ENCODE measurements around the gene OLIG1. TPM values are rescaled to one million over a fixed set of nuclear protein-coding genes. Genes with fewer than 3 reads are reported as not detected.

The OLIG1 gene
- total RNA-seq, 1 donor from 2014 or later, result not detected

DNA sequence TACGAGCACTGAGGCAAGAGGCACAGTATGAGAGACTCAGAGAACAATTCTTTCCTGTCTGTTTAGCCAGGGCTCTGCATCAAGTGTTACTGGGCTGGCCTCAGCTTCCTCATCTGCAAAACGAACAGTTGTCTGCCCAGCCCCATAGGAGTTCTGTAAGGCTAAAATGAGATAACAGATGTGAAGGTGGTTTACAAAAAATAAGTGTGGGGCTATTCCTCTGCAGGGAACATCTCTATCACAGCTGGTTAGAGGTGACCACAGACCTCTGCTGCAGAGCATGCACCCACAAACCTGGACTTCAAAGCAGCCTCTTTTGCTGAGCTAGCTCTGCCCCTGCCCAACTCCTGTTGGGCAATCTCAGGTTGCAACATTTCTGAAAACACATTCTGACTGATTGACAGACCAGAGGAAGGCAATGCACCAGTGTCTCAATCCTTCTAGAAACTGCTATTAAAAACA is 10.5 kb upstream of the OLIG1 start:
- Mint-ChIP-seq H3K27ac (no peak overlapping the region), H3K36me3 (no peaks in the 10 kb centered on the region), H3K4me3 (no peak overlapping the region), H3K4me1 (peaks cover 5% of the 10 kb centered on the region), H3K9me3 (no peaks in the 10 kb centered on the region), H3K27me3 (ENCODE audit: low read depth) (peaks cover 82% of the 10 kb centered on the region)
- TF ChIP-seq, protein P1, sequence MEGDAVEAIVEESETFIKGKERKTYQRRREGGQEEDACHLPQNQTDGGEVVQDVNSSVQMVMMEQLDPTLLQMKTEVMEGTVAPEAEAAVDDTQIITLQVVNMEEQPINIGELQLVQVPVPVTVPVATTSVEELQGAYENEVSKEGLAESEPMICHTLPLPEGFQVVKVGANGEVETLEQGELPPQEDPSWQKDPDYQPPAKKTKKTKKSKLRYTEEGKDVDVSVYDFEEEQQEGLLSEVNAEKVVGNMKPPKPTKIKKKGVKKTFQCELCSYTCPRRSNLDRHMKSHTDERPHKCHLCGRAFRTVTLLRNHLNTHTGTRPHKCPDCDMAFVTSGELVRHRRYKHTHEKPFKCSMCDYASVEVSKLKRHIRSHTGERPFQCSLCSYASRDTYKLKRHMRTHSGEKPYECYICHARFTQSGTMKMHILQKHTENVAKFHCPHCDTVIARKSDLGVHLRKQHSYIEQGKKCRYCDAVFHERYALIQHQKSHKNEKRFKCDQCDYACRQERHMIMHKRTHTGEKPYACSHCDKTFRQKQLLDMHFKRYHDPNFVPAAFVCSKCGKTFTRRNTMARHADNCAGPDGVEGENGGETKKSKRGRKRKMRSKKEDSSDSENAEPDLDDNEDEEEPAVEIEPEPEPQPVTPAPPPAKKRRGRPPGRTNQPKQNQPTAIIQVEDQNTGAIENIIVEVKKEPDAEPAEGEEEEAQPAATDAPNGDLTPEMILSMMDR (IDR thresholded peaks at IDR 0.05; ENCODE audit: unreplicated experiment), result no peak
- DNase-seq (ENCODE audit: low spot score in 2 of 2, unreplicated experiment in 2 of 2), result no peak

DNA sequence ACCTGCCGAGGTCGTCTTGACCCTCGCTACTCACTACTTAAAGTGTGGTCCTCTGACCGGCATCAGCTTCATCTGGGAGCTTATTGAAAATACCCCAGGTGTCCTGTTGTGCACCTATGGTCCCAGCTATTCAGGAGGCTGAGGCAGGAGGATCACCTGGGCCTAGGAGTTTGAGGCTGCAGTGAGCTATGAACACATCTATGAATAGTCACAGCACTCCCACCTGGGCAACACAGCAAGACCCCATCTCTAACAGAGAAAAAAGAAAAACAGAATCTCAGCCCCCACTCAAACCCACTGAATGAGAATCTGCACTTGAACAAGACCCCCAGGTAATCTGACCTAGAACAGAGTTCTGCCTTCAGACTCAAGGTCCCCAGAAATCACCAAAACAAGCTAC is 8.7 kb upstream of the OLIG1 start:
- H3K27me3 Mint-ChIP-seq (ENCODE audit: low read depth), result peaks cover 85% of the 10 kb centered on the region
- H3K4me1 Mint-ChIP-seq, result no peaks in the 10 kb centered on the region

DNA sequence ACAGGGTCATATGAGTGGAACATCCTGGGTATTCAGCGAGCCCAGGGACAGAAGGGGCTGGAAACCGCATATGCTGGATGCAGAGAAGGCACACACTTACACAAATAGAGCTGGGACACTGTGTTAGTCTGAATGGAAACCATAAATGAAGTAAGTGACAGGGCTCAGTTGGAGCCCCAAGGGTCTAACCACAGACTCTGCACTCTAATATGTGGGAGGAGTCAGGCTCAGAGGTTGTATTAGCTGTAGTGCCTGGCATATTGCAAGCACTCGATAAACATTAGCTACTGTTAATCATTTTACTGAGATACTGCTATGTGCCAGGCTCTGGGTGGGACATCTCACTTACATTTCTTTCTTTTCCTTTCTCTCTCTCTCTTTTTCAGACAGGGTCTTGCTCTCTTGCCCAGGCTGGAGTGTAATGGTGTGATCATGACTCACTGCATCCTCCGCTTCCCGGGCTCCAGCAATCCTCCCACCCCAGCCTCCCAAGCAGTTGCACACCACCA is 6.5 kb upstream of the OLIG1 start:
- peaks cover 96% of the 10 kb centered on the region for H3K27me3 Mint-ChIP-seq (ENCODE audit: low read depth)
- no peak overlapping the region for H3K27ac Mint-ChIP-seq
- H3K36me3 Mint-ChIP-seq, result no peaks in the 10 kb centered on the region

More for the DNA sequence above, 8.7 kb upstream of the OLIG1 start:
- Mint-ChIP-seq H3K9me3 (no peaks in the 10 kb centered on the region), H3K36me3 (no peaks in the 10 kb centered on the region), H3K27ac (no peak overlapping the region), H3K4me3 (no peak overlapping the region)
- DNase-seq (ENCODE audit: low spot score in 2 of 2, unreplicated experiment in 2 of 2), result no peak
- TF ChIP-seq, protein P1 (IDR thresholded peaks at IDR 0.05; ENCODE audit: unreplicated experiment), result no peak

DNA sequence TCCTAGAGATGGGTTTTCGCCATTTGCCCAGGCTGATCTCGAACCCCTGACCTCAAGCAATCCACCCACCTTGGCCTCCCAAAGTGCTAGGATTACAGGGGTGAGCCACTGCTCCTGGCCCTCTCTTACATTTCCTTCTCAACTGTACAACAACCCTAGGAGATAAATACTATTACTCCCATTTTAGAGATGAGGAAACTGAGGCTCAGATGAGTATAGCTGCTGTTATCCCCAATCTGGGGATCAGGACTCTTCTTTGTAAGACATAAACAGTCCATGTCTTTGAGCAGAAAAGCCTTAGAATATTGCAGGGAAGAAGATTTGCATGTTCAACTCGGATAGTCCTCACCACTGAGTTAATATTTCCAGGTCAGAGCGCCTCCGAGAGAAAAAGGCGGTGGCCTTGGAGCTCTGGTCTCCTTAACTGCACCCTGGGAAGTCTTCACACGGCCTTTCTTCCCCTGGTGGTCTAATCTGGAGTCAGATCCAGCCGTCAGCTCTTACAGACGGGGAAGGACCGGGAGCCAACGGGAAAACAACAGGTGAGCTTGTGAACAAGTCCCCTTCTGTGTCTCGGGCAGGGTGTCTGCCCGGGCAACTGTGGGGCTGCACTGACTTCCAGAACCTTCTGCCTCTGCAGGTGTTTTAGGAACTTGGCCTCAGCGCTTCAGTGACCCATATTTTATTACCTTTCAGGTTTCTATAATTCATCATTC is 5.9 kb upstream of the OLIG1 start:
- Mint-ChIP-seq H3K4me1 (no peaks in the 10 kb centered on the region), H3K4me3 (no peak overlapping the region), H3K36me3 (no peaks in the 10 kb centered on the region), H3K27ac (no peak overlapping the region), H3K27me3 (ENCODE audit: low read depth) (peaks cover 97% of the 10 kb centered on the region), H3K9me3 (no peaks in the 10 kb centered on the region)
- no peak for DNase-seq (ENCODE audit: low spot score in 2 of 2, unreplicated experiment in 2 of 2)
- TF ChIP-seq, protein P1 (IDR thresholded peaks at IDR 0.05; ENCODE audit: unreplicated experiment), result no peak

More for the DNA sequence above, 6.5 kb upstream of the OLIG1 start:
- H3K4me3 Mint-ChIP-seq, result no peak overlapping the region
- no peaks in the 10 kb centered on the region for H3K9me3 Mint-ChIP-seq
- DNase-seq (ENCODE audit: low spot score in 2 of 2, unreplicated experiment in 2 of 2), result no peak
- H3K4me1 Mint-ChIP-seq, result no peaks in the 10 kb centered on the region
- TF ChIP-seq, protein P1 (IDR thresholded peaks at IDR 0.05; ENCODE audit: unreplicated experiment), result no peak

DNA sequence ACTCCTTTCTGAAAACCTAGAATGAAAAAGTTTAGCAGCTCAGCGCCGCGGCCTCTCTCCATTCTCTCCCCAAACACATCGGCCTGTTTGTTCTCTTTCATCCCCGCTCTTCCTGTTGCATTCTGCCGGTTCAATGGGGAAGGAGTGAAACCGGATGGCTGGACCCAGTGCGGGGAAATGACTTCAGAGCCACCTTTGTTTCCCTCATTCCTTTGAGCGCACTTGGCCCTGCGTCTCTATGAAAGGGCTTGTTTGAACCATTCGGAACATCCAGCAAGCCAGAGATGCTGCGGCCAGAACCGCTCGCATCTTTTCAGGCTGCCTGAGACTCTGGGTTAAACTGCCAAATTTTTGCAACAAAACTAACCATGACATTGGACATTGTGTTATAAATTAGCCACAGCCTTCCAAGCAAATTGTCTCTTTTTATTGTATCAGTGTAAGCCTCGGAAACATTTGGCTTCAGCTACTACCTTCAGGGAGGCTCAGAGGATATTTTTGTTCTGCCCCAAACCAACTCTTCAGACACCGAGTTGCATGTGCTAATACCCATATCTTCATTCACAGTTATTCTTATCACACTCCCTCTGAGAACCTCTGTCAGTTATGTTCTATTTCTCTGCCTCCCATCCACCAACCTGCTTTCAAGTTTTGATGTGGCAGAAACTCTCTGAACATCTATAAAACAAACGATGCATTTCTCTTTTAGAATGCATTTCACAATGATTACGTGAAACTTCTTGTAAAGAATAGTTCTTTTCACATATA is 5.1 kb upstream of the OLIG1 start:
- Mint-ChIP-seq H3K4me1 (no peaks in the 10 kb centered on the region), H3K4me3 (no peak overlapping the region), H3K9me3 (no peaks in the 10 kb centered on the region), H3K27me3 (ENCODE audit: low read depth) (peaks cover 97% of the 10 kb centered on the region), H3K36me3 (no peaks in the 10 kb centered on the region), H3K27ac (no peak overlapping the region)
- DNase-seq (ENCODE audit: low spot score in 2 of 2, unreplicated experiment in 2 of 2), result no peak
- TF ChIP-seq, protein P1 (IDR thresholded peaks at IDR 0.05; ENCODE audit: unreplicated experiment), result no peak

Measured in mesothelial cell of epicardium (in vitro differentiated cells).